Measurements from ENCODE around the gene GTPBP8. TPM values are rescaled to one million over a fixed set of nuclear protein-coding genes. Genes with fewer than 3 reads are reported as not detected.
"Not testable (repeated sequence)": the region's sequence is repeated elsewhere in the genome, so short reads cannot be mapped to it uniquely, and the experiment has no call there.

GTPBP8 gene
- total and polyA plus RNA-seq, 2 donors (not counting 1 experiment from before 2014, with no cell fraction given), result 20.5 to 23.5 TPM

GRCh38 chr3:113043686-113044085 lies 52.9 kb downstream of the GTPBP8 start:
- CTCF ChIA-PET, result interaction anchor here (1.3 kb wide), 1 partner anchor 9 kb away, joined by 3 read pairs; no protein-coding TSS in a partner anchor
- no peaks in the 10 kb centered on the region for H3K27me3 Mint-ChIP-seq

GRCh38 chr3:113046186-113046965 lies 55.6 kb downstream of the GTPBP8 start:
- H3K27me3 Mint-ChIP-seq; H3K4me1 Mint-ChIP-seq; H3K27me3 ChIP-seq (replicated peaks in 1 of 4; ENCODE audit: control extremely low read depth in 1 of 4, control insufficient read depth in 3 of 4, insufficient read depth in 4 of 4, low read length in 3 of 4); H2AFZ ChIP-seq (ENCODE audit: insufficient read depth, low read depth, low read length, poor library complexity, severe bottlenecking); H3K9me3 ChIP-seq (ENCODE audit: control extremely low read depth in 1 of 3, control insufficient read depth in 2 of 3, insufficient read depth in 1 of 3, low read length in 2 of 3); H3K4me2 ChIP-seq (replicated peaks; ENCODE audit: low read depth, low read length, poor library complexity, severe bottlenecking); H3K4me3 Mint-ChIP-seq; intact Hi-C loops (cut with micrococcal nuclease); H3K4me3 ChIP-seq (ENCODE audit: control extremely low read depth in 1 of 5, extremely low read depth in 1 of 5, insufficient read depth in 1 of 5, low read depth in 2 of 5, low read length in 4 of 5); ATAC-seq (ENCODE audit: low read depth); POLR2A ChIA-PET; H3K27ac Mint-ChIP-seq; H3K9me3 Mint-ChIP-seq (ENCODE audit: insufficient read depth); H3K27ac ChIP-seq (ENCODE audit: low read length in 2 of 2); DNase-seq; H3K4me1 ChIP-seq (ENCODE audit: control insufficient read depth in 2 of 2, insufficient read depth in 2 of 2, low read length in 2 of 2); H3K9ac ChIP-seq (ENCODE audit: low read length); H3K36me3 ChIP-seq (replicated peaks in 1 of 2; ENCODE audit: control extremely low read depth in 1 of 2, control insufficient read depth in 1 of 2, extremely low read depth in 1 of 2, insufficient read depth in 2 of 2, low read length in 1 of 2); H4K20me1 ChIP-seq (ENCODE audit: control insufficient read depth, insufficient read depth, low read length, poor library complexity, severe bottlenecking); H3K79me2 ChIP-seq (ENCODE audit: control insufficient read depth, insufficient read depth, low read length): not testable (repeated sequence)
- CTCF ChIA-PET, result interaction anchor here (0.7 to 3.3 kb wide), 2 partner anchors 242 kb away, joined by 3 to 16 read pairs; no protein-coding TSS in a partner anchor
- 95% methylated on average over 23 of the region's 55 CpGs for WGBS (ENCODE audit: insufficient coverage)

More at GRCh38 chr3:113043686-113044085, 52.9 kb downstream of the GTPBP8 start:
- Histone ChIP-seq H3K27me3 (replicated peaks in 1 of 4; ENCODE audit: control extremely low read depth in 1 of 4, control insufficient read depth in 3 of 4, insufficient read depth in 4 of 4, low read length in 3 of 4) (no peaks in the 10 kb centered on the region), H3K9ac (ENCODE audit: low read length) (no peak overlapping the region), H3K36me3 (replicated peaks in 1 of 2; ENCODE audit: control extremely low read depth in 1 of 2, control insufficient read depth in 1 of 2, extremely low read depth in 1 of 2, insufficient read depth in 2 of 2, low read length in 1 of 2) (no peaks in the 10 kb centered on the region), H4K20me1 (ENCODE audit: control insufficient read depth, insufficient read depth, low read length, poor library complexity, severe bottlenecking) (no peaks in the 10 kb centered on the region), H2AFZ (ENCODE audit: insufficient read depth, low read depth, low read length, poor library complexity, severe bottlenecking) (no peak overlapping the region), H3K27ac (ENCODE audit: low read length in 2 of 2) (no peak overlapping the region), H3K4me1 (ENCODE audit: control insufficient read depth in 2 of 2, insufficient read depth in 2 of 2, low read length in 2 of 2) (no peaks in the 10 kb centered on the region), H3K9me3 (ENCODE audit: control extremely low read depth in 1 of 3, control insufficient read depth in 2 of 3, insufficient read depth in 1 of 3, low read length in 2 of 3) (peaks cover 0 to 3% (median 1%) of the 10 kb centered on the region in 3 donors), H3K4me2 (replicated peaks; ENCODE audit: low read depth, low read length, poor library complexity, severe bottlenecking) (no peak overlapping the region), H3K79me2 (ENCODE audit: control insufficient read depth, insufficient read depth, low read length) (no peaks in the 10 kb centered on the region), H3K4me3 (ENCODE audit: control extremely low read depth in 1 of 5, extremely low read depth in 1 of 5, insufficient read depth in 1 of 5, low read depth in 2 of 5, low read length in 4 of 5) (no peak overlapping the region)
- ATAC-seq (ENCODE audit: low read depth) (no peak), DNase-seq (no peak)
- WGBS (ENCODE audit: insufficient coverage), result 100% methylated on average over 1 of the region's 2 CpGs
- POLR2A ChIA-PET, result no interaction called here
- Mint-ChIP-seq H3K27ac (no peak overlapping the region), H3K9me3 (ENCODE audit: insufficient read depth) (peaks cover 3% of the 10 kb centered on the region), H3K4me3 (no peak overlapping the region), H3K4me1 (no peaks in the 10 kb centered on the region)
- TF ChIP-seq EZH2 (IDR thresholded peaks at IDR 0.05; ENCODE audit: borderline replicate concordance, insufficient read depth, low read depth, low read length, poor library complexity, severe bottlenecking), result no peak
- TF ChIP-seq CTCF (IDR thresholded peaks at IDR 0.05), result no peak
- intact Hi-C loops (cut with micrococcal nuclease), result no loop called here

All from B cell (primary cell).